Neural progenitor cell (in vitro differentiated cells): Measurements from ENCODE around the gene B3GNT4.

ENCODE experiments used
- CTCF ChIP-seq: fragments of 200-600 bp; sonication (generic); IDR thresholded peaks from 2 replicates; pipeline ENCODE4 v1.5.1; 2017; ENCODE audit warnings: antibody characterized with exemption, mild to moderate bottlenecking
- EZH2 ChIP-seq: fragments of 200-600 bp; sonication (generic); IDR thresholded peaks from 2 replicates; pipeline ENCODE4 v1.6.1; 2017; ENCODE audit warnings: antibody characterized with exemption, mild to moderate bottlenecking, moderate library complexity

DNA sequence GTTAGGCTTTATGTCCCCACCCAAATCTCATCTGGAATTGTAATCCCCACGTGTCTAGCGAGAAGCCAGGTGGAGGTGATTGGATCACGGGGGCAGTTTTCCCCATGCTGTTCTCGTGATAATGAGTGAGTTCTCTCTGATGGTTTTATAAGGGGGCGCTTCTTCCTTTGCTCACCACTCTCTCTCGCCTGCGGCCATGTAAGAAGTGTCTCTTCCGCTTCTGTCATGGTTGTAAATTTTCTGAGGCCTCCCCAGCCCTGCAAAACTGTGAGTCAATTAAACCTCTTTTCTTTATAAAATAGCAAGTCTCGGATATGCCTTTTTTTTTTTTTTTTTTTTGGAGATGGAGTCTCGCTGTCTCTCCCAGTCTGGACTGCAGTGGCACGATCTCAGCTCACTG is 42.7 kb upstream of the B3GNT4 start:
- TF ChIP-seq CTCF = no peak
- TF ChIP-seq EZH2 = no peak
